ENCODE data around the gene MUC7. TPM values are rescaled to one million over a fixed set of nuclear protein-coding genes. Genes with fewer than 3 reads are reported as not detected.
"Not testable (repeated sequence)": the region's sequence is repeated elsewhere in the genome, so short reads cannot be mapped to it uniquely, and the experiment has no call there.

The MUC7 gene
- polyA plus RNA-seq (ENCODE audit: insufficient read length in 4 of 4) = under 1 TPM in 2 of 4 donors, not detected in 2; 0.20 to 0.24 TPM

DNA sequence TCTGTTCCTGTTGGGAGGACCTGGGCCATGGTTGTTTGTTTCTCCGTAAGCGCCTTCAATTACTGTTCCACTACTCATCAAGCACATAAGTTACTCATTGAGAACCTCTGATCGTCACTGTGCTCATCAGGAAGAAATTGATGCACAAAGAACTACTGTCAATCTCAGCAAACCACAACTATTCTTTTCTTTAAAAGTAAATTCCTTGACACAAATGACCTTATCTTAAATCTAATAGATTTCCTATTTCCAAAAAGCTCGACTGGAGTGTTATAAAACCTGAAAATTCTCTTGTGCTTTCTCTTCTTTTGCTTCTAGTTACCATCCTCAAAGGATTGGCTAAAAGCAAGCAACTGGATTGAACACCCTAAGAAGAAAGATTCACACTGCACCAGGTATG, at the start of gene MUC7:
TSS of gene MUC7 (plus strand) at position 301 of the 400 bp plus-strand sequence. CDS start 1,825 bp downstream, outside the sequence.
- no peak for DNase-seq (ENCODE audit: low read depth in 4 of 4, low spot score in 3 of 4)

DNA sequence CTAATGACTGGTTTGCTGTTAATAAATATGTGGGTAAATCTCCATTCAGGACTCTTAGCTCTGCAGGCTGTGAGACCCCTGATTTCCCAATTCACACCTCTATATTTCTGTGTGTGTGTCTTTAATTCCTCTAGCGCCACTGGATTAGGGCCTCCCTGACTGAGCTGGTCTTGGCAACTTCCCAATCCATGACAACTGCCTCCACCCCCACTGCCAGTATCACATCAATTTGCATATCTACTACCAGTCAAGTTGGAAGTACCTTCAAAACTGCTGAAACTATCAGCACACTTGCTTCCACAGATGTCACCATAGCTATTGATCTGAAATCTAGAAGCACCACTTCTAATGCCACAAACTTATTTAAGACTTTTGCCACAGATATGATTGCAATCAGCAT, 46.7 kb upstream of the MUC7 start:
- no peak for DNase-seq (ENCODE audit: low read depth in 4 of 4, low spot score in 3 of 4)

DNA sequence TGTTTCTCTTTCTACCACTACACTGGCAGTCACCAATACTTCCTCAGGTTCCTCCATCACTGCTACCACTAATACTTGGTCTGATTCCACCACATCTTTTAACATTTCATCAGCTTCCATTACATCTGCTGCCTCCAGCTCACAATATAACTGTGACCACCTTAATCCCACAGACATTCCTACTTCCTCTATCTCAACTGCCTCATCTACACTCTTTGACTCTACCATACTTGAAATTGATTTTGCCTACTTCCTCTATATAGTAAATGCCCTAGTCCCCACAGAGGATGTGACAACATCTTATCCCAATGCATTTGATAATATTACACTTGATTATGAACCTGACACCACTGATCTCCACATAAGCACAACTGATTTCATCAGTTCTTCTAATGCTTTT, 45.2 kb upstream of the MUC7 start:
- no peak for DNase-seq (ENCODE audit: low read depth in 4 of 4, low spot score in 3 of 4)

- no peak for DNase-seq (ENCODE audit: low read depth in 4 of 4, low spot score in 3 of 4)
Observed at GRCh38 chr4:70437197-70437596, 34.8 kb upstream of the MUC7 start.

DNA sequence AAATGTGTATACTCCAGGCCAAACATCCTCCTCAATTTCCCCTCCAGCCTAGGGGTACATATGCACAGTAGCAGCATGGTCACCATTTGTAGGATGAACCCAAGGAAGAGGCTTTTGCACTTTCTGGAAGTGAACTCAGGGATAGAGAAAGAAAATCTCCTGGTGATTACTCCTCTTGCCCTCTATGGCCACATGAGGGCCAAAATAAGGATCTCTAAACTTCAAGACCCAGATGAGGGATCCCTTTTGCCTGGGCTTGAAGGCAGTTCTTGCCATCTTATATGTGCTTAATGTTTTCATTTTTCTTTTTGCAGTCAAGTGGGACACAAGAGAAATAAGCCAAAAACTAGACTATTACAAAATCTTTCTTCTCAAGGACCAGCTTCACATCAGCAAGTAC, 29.5 kb upstream of the MUC7 start:
- no peak for DNase-seq (ENCODE audit: low read depth in 4 of 4, low spot score in 3 of 4)

GRCh38 chr4:70443329-70443728, 28.7 kb upstream of the MUC7 start:
- DNase-seq (ENCODE audit: low read depth in 4 of 4, low spot score in 3 of 4) = no peak

- DNase-seq (ENCODE audit: low read depth in 4 of 4, low spot score in 3 of 4) = no peak
Observed at GRCh38 chr4:70449220-70449619, 22.8 kb upstream of the MUC7 start.

- no peak for DNase-seq (ENCODE audit: low read depth in 4 of 4, low spot score in 3 of 4)
Observed at GRCh38 chr4:70452946-70453345, 19.1 kb upstream of the MUC7 start.

GRCh38 chr4:70463335-70463734, 8.7 kb upstream of the MUC7 start:
- DNase-seq (ENCODE audit: low read depth in 4 of 4, low spot score in 3 of 4) = peak in 1 of 4 donors; percentile 5

GRCh38 chr4:70473679-70474078, 1.7 kb downstream of the MUC7 start:
- DNase-seq (ENCODE audit: low read depth in 4 of 4, low spot score in 3 of 4) = no peak

DNA sequence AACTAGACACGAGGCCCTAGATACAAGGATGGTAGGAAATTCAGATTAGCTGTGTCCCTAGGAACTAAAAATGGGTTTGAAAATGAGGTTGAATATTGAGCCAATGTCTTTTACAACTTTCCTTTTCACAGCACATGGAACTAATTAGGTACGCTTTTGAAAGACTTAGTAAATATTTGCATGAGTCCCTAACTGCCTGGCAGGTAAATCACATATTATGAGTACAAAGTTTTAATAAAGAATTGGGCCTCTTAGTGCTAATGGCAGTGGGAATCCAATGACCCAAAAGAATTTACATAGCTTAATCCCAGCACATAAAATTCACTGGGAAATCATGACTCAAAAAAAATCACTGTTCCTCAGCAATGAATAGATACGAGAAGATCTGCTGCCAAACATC, 16.8 kb downstream of the MUC7 start:
- DNase-seq (ENCODE audit: low read depth in 4 of 4, low spot score in 3 of 4) = no peak

- no peak for DNase-seq (ENCODE audit: low read depth in 4 of 4, low spot score in 3 of 4)
Observed at GRCh38 chr4:70496231-70496630, 24.2 kb downstream of the MUC7 start.

- DNase-seq (ENCODE audit: low read depth in 4 of 4, low spot score in 3 of 4) = not testable (repeated sequence)
Observed at GRCh38 chr4:70501838-70502237, 29.8 kb downstream of the MUC7 start.

DNA sequence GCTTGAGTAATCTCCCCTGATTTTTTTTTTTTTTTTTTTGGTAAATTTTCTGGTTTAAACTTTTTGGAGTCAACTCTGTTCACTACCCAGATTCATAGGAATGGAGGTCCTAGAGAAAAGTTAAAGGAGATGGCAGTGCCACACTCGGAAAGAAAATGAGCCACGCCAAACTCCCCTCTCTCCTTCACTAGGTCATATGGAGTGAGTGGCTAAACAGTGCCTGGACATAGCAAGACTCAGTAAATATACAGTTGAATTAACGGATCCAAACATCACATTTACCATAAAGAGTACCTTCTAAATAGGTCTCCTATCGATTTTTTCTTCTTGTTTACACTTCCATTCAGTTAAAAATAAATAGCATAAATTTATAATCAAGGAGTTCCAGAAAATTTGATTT, 32.7 kb downstream of the MUC7 start:
- no peak for DNase-seq (ENCODE audit: low read depth in 4 of 4, low spot score in 3 of 4)

DNA sequence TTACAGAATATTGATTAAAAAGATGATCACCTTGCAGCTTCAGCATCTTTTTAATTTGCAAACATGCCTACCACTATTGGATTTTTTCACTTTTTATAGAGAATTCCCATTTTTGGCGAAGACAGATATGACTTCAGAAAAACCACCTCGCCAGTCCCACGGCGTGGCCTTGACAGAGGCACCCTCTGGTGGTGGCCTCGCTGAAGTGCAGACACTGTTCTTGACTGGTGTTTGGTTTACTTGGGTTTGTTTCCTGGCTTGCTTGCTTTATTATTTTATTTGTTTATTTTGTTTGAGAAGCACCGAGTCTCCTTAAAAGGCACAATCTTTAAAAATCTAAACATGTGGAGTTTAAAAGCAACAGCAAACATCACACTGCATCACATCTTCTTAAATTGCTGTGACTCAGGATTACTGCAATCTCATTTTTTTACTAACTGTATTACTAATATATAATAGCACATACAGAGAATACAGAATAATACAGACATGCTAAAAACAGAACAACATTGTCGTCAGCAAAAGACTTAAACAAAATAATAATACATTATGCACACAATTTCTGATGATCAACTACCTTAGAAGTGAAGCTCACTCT, 33.3 kb downstream of the MUC7 start:
- DNase-seq (ENCODE audit: low read depth in 4 of 4, low spot score in 3 of 4) = peak in 2 of 4 donors; percentile 17 to 37

GRCh38 chr4:70508801-70509200, 36.8 kb downstream of the MUC7 start:
- no peak for DNase-seq (ENCODE audit: low read depth in 4 of 4, low spot score in 3 of 4)

DNA sequence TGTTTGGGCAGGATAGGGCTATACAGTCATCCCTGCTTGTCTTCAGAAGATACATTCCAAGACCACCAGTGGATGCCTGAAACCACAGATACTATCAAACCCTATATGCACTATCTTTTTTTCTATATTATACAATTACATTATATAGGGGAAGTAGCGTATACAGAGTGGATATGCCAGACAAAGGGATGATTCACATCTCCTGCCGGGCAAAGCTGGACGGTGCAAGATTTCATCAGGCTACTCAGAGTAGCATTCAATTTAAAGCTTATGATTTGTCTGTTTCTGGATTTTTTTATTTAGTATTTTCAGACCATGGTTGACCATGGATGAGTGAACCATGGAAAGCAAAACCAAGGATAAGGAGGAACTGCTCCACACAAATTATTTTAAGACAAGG, 39.4 kb downstream of the MUC7 start:
- no peak for DNase-seq (ENCODE audit: low read depth in 4 of 4, low spot score in 3 of 4)

DNA sequence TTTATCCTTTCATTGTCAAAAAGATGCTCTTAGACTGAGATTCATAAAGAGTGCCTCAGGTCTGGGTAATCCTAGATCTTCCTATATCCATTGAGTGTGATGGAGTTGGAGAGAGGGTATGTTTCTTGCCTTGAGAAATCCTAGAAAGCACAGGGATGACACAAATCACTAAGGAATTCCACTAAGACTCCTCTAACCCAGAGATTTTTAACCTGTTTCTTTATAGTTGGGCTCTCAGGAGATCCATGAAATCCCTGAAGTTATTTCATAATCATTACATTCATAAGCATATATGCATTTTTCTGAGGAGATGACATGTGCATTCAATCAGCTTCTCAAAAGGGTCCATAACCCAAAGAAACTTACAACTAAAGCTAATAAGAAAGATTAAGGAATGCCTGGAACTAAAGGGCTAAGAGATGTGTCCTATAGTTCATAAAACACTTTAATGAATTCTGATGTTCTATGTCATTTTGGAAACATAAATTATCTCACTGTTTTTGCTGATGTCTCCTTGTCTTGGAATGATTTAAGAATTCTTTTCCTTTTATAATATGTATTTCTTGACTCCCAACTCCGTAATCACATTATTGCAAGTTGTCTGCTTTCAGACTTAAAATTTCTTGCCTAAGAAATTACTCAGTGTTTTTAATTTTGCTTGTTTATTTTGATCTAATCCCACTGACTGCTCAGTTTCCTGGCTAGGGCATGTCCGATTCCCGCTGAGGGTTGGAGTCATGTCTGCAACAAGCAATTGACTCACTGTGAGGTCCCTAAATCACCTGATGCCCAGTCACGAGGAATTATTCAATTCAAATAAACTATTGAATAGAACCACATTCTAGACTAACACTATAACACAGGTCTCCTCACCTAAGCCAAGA, 43.6 kb downstream of the MUC7 start:
- DNase-seq (ENCODE audit: low read depth in 4 of 4, low spot score in 3 of 4) = no peak

DNA sequence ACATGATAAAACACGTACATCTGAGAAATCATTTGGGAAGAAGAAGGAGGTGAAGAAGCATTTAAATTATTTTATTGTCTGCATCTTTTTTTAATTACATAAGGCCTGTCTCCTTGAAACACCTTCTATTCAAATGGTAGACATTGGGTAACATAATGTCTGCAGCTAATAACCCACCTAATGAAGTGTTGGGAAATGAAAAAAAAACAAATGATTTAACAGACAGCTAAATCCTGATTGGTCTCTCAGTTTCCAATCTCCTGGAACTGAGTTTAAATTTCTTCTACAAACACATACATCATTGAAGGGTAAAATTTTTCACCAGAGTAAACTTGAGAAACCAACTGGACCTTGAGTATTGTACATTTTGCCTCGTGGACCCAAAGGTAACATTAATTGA, 46.3 kb downstream of the MUC7 start, which contains the start of gene AMTN:
TSS of gene AMTN (plus strand) at position 301 of the 400 bp plus-strand sequence. CDS start 209 bp downstream, outside the sequence.
- DNase-seq (ENCODE audit: low read depth in 4 of 4, low spot score in 3 of 4) = no peak

DNA sequence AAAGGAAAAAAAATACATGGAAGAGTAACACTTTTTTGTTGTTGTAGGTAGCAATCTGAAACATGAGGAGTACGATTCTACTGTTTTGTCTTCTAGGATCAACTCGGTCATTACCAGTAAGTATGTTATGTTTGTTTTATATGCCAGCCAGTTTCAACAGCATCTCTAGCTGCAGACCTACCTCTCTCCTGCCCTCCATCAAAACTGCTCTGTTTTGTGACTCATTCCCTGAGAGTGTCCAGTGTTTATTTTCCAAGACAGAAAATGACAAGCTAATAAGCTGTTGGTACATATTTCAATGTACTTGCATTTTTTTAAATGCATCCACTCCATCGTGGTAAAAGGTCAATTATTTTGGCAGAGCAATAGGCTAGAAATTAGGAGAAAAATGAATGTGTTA, 46.7 kb downstream of the MUC7 start:
- no peak for DNase-seq (ENCODE audit: low read depth in 4 of 4, low spot score in 3 of 4)

DNA sequence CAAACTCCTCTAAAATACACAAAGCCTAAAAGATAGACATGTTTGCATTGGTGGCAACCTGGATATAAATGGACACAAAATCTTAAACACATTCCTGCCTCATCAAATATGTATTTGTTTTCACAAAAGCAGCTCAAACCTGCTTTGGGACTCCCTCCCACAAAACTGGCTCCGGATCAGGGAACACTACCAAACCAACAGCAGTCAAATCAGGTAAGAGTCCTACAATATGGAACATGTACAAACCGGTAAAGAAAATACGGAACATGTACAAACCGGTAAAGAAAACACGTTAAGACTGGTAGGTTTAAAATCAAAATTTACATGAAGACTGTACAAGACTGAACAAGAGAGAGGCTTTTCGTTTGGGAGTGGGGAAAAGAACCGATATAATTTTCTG, 50.6 kb downstream of the MUC7 start:
- no peak for DNase-seq (ENCODE audit: low read depth in 4 of 4, low spot score in 3 of 4)

DNA sequence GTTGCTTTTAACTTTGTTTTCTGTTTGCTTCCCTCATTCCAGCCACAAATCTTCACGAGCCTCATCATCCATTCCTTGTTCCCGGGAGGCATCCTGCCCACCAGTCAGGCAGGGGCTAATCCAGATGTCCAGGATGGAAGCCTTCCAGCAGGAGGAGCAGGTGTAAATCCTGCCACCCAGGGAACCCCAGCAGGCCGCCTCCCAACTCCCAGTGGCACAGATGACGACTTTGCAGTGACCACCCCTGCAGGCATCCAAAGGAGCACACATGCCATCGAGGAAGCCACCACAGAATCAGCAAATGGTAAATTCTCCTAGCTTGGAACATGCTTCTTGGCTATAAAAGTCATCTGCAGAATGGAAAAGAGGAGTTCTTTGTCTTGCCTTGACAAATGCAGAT, 59.0 kb downstream of the MUC7 start:
- DNase-seq (ENCODE audit: low read depth in 4 of 4, low spot score in 3 of 4) = no peak
